Activated CD8-positive, alpha-beta memory T cell treated with anti-CD3 and anti-CD28 coated beads, Interleukin-2, amount 50 U/mL, for 1 hour (primary cell): ENCODE results near the gene KRT25.
"Not testable (repeated sequence)": the region's sequence is repeated elsewhere in the genome, so short reads cannot be mapped to it uniquely, and the experiment has no call there.

ENCODE experiments used
- DNase-seq: peaks from one replicate; pipeline ENCODE4 v3.0.0-alpha.2; 2020; ENCODE audit errors: extremely low read depth

Gene KRT25

GRCh38 chr17:40753804-40754203 is 1.3 kb downstream of the KRT25 start:
- no peak for DNase-seq

GRCh38 chr17:40751065-40751464 is 4.1 kb downstream of the KRT25 start:
- DNase-seq, result no peak

GRCh38 chr17:40750391-40750790 is 4.7 kb downstream of the KRT25 start:
- DNase-seq, result no peak

GRCh38 chr17:40748666-40749065 is 6.5 kb downstream of the KRT25 start:
- not testable (repeated sequence) for DNase-seq

GRCh38 chr17:40738553-40738952 is 16.6 kb downstream of the KRT25 start:
- DNase-seq, result no peak

GRCh38 chr17:40735016-40735415 is 20.1 kb downstream of the KRT25 start:
- DNase-seq, result no peak

- no peak for DNase-seq
Measured at GRCh38 chr17:40734018-40734417, 21.1 kb downstream of the KRT25 start.

GRCh38 chr17:40730970-40731369 is 24.2 kb downstream of the KRT25 start:
- DNase-seq, result no peak

GRCh38 chr17:40727447-40728231 is 27.5 kb downstream of the KRT25 start:
- no peak for DNase-seq

- DNase-seq, result no peak
Measured at GRCh38 chr17:40726919-40727318, 28.2 kb downstream of the KRT25 start.

- DNase-seq, result no peak
Measured at GRCh38 chr17:40724656-40725055, 30.5 kb downstream of the KRT25 start.

- DNase-seq, result no peak
Measured at GRCh38 chr17:40722241-40722640, 32.9 kb downstream of the KRT25 start.

GRCh38 chr17:40720899-40721298 is 34.2 kb downstream of the KRT25 start:
- no peak for DNase-seq

GRCh38 chr17:40718930-40719329 is 36.2 kb downstream of the KRT25 start:
- no peak for DNase-seq

- no peak for DNase-seq
Measured at GRCh38 chr17:40717776-40718175, 37.4 kb downstream of the KRT25 start.

GRCh38 chr17:40714473-40714872 is 40.7 kb downstream of the KRT25 start:
- no peak for DNase-seq

- no peak for DNase-seq
Measured at GRCh38 chr17:40707745-40708144, 47.4 kb downstream of the KRT25 start.

GRCh38 chr17:40705584-40705983 is 49.5 kb downstream of the KRT25 start:
- no peak for DNase-seq

GRCh38 chr17:40703652-40704051 is 51.5 kb downstream of the KRT25 start, which contains the start of gene KRT24:
Gene KRT24, minus strand, starts transcription at chr17:40703752. Its CDS starts 59 bp downstream, at chr17:40703693.
- DNase-seq, result no peak

GRCh38 chr17:40702271-40702670 is 52.9 kb downstream of the KRT25 start:
- DNase-seq, result no peak

- no peak for DNase-seq
Measured at GRCh38 chr17:40699853-40700252, 55.3 kb downstream of the KRT25 start.

GRCh38 chr17:40699371-40699770 is 55.8 kb downstream of the KRT25 start:
- no peak for DNase-seq
